Muscle of back (tissue), 11 donors: ENCODE measurements around the gene PHKA1. TPM values are rescaled to one million over a fixed set of nuclear protein-coding genes. Genes with fewer than 3 reads are reported as not detected.
"Not testable (repeated sequence)": the region's sequence is repeated elsewhere in the genome, so short reads cannot be mapped to it uniquely, and the experiment has no call there.

ENCODE experiments used
- DNase-seq, 3 donors: peaks; one replicate each; pipeline versions ENCODE4 v3.0.0 to v3.0.0-alpha.2; 2013
- polyA plus RNA-seq, 10 donors: library from polyadenylated mRNA; unstranded; fragments of 120-200 nt; gene quantifications; one replicate each; pipeline ENCODE4 v1.2.1, GENCODE V29; 2013; ENCODE audit not compliant: insufficient read length in 10 of 10

Gene PHKA1
- polyA plus RNA-seq, 10 donors: 2.8 to 4.3 (median 3.2) TPM

DNA sequence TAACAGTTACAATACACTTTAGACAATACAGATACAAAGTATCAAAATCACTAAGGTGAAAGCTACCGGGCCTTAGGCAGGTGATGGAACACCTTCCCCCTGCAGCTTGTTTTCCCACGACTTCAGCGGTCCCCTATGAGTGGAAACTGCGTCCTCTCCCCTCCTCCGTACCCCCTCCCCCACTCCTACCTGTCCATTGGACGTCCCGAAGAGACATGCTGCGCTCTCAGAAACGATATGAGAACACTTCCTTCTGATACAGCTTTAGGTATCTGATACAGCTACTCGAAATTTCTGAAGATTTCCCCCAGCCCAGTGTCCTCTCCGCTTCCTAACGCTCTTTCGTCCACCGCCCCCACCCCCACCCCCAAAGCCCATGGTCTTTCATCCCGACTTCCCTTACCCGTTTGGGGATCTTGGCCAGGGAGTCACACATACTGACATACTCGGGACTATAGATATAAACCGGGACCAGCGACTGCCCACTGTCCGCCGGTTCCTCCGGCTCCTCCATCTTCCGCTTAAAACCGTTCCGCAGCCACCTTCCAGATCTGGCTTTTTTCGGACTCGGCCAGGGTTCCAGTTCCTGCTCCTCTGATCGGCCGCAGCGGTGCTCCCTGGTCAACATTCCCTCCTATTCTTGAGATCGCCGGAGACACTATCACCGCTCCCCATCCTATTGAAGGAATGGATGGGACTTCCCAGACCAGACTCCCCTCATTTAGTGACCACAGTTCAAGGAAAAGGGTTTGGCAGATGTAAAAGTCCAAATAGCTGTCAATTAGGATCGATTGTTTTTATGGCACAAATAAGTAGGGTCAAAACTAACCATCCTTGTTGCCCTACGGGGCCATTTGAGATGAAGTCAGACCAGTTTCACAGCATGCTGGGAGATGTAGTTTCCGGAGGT, 141.6 kb downstream of the PHKA1 start, which contains the start of gene HDAC8:
TSS of gene HDAC8 (minus strand) at position 596 of the 910 bp plus-strand sequence. CDS start at position 514, 82 bp downstream.
- DNase-seq: peak; percentile 79 to 94 (median 84)

DNA sequence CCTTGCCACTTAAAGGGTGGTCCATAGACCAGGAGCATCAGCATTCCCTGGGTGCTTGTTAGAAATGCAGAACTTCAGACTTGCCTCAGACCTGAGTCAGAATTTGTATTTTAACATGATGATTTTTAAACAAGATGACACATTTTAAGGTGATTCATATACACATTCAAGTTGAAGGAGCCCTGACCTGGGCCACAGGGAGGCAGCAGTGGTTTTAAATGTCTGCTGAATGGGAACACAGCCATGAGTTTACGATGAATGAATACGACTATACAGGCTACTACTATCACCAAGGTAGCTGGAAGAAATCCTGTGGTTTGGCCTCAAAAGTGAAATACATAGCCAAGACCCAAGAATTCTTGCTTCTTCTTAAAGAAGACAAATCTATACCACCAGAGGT, 144.3 kb downstream of the PHKA1 start:
- peak in 1 of 3 donors; percentile 24 for DNase-seq

DNA sequence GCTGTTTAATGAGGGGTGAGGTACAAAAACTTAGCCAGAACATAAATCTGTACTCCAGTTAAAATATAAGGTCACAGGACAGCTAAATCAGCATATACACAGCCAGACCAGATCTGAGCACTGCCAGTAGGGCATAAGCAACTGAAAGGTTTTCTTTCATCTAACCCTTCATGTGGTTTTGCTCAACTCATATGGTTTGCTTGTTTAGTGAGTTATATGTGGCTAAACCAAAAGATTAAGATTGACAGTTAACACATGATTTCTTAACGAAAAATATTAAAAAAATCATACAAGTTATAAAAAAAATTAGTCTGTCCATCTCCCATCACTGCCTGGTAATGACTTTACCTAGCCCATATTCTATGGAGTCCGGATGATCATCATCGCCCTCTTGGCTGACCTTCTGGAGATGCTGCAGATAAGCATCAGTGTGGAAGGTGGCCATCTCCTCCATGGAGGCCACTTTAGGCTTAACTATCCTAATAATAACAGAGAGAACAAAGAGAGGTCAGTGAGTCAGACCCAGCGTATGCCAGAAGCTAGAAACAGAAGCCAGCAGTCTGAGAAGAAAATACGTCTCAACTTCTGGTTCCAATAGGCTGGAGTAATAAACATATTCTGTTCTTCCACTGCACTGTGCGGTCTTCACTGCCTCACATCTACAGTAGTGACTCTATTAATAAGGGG, 145.6 kb downstream of the PHKA1 start:
- no peak for DNase-seq

- DNase-seq: no peak
These were observed 147.7 kb downstream of the PHKA1 start for GRCh38 chrX:72566448-72566847.

DNA sequence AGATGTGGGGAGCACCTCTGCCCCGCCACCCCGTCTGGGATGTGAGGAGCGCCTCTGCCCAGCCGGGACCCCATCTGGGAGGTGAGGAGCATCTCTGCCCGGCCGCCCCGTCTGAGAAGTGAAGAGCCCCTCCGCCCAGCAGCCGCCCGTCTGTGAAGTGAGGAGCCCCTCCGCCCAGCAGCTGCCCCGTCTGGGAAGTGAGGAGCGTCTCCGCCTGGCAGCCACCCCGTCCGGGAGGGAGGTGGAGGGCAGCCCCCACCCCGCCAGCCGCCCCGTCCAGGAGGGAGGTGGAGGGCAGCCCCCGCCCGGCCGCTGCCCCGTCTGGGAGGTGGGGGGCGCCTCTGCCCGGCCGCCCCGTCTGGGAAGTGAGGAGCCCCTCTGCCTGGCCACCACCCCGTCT, 154.5 kb downstream of the PHKA1 start:
- not testable (repeated sequence) for DNase-seq

DNA sequence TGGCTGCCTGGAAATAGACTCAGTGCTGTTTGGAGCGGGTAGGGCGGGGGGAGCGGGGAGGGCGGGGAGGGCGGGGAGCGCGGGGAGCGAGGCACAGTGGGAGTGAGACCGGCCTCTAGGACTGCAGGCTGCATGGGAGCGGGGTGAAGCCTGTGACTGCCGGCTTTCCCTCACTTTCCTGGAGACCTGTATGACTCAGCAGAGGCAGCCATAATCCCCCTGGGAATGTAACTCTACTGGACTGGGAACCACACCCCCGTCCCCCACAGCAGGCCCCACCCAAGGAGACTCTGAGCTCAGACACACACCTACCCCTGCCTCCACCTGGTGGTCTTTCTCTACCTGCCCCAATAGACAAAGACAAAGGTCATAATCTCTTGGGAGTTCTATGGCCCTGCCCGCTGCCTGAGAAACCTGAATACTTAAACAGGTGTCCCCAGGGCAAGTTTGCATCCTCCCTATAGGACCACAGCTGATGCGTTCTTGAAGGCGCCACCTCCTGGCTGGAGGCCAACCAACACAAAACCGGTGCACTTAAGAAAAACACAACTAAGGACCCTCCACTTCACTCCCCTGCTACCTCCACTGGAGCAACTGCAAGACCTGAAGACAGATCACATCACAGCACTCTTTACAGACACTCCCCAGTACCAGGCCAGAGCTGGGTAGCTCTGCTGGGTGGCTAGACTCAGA, 159.5 kb downstream of the PHKA1 start:
- no peak for DNase-seq

- DNase-seq: not testable (repeated sequence)
These were observed 161.7 kb downstream of the PHKA1 start for GRCh38 chrX:72552443-72552842.

DNA sequence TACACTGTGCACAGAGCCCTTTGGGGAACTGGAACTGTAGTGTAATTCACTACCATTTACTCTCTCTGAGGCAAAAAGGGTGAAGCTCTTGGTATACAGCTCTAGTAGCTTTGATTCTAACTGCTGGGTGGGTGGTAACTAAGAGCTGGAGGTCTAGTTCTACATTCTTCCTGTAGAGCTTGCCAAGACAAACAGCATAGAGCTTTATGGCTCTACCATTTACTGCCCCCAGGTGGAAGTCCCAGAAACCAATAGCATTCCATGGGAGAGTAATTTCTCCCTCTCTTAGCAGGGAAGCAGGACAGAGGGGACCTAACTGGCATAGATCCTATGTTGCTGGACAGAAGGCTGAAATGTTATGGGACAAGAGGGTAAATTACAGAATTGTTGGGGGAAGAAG, 168.1 kb downstream of the PHKA1 start:
- no peak for DNase-seq

DNA sequence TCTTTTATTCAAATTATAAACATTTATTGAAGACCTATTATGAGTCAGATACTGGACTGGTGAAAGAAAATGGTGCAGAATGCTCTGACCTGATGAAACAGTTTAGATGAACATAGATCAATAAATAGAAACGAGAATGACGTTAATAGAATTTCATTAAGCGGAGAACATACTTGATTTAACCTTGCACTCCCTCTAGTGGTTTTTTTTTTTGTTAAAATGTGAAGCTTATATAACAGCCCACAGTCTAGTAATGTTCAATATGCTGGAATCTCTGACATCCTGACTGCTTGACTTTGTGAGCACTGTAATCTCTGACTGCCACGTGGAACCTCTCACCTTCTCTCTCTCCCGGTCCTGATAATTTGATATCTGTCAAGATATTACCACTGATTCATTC, 173.8 kb downstream of the PHKA1 start:
- peak; percentile 30 to 50 (median 32) for DNase-seq

DNA sequence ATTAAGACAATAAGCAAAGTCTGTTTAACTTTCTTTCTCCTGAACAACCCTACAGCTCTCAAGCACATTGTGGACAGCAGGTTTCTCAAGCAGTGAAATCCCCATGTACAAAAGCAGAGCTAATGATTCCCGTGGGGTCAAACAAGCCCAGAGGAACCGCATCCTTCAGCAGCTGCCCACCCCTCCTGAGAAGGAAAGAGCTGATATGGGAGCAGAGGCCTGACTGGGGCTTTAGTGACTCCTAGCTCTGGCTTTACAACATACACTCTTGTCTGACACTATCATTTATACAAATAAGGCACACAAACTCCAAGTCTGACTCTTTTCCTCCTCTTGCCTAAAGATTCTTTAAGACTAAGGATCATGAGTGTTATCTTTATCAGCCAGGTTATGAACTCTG, 174.3 kb downstream of the PHKA1 start:
- peak in 1 of 3 donors; percentile 51 for DNase-seq

GRCh38 chrX:72536542-72536941, 177.6 kb downstream of the PHKA1 start:
- peak in 1 of 3 donors; percentile 22 for DNase-seq

- DNase-seq: no peak
These were observed 181.7 kb downstream of the PHKA1 start for GRCh38 chrX:72532366-72532765.

Other genes with a start within 250 kb of the PHKA1 start
- gene HDAC8, start 141.5 kb downstream of the PHKA1 start, polyA plus RNA-seq: 10 to 100 TPM; 14.2 to 27.0 (median 18.5) TPM
- gene DMRTC1B, start 62.6 kb upstream of the PHKA1 start, polyA plus RNA-seq: 1 to 10 TPM in 3 of 10 donors, under 1 TPM in 6, not detected in 1; 0.17 to 1.5 (median 0.62) TPM
- not detected for gene FAM236B, start 68.4 kb upstream of the PHKA1 start, polyA plus RNA-seq
- not detected for gene FAM236D, start 93.9 kb upstream of the PHKA1 start, polyA plus RNA-seq
- gene FAM236C, start 198.3 kb upstream of the PHKA1 start, polyA plus RNA-seq: not detected
- gene FAM236A, start 223.9 kb upstream of the PHKA1 start, polyA plus RNA-seq: under 1 TPM in 1 of 10 donors, not detected in 9; 0.72 TPM
- under 1 TPM in 3 of 10 donors, not detected in 7; 0.16 to 0.95 (median 0.38) TPM for gene DMRTC1, start 229.5 kb upstream of the PHKA1 start, polyA plus RNA-seq